ENCODE data around the gene LRCOL1.

DNA sequence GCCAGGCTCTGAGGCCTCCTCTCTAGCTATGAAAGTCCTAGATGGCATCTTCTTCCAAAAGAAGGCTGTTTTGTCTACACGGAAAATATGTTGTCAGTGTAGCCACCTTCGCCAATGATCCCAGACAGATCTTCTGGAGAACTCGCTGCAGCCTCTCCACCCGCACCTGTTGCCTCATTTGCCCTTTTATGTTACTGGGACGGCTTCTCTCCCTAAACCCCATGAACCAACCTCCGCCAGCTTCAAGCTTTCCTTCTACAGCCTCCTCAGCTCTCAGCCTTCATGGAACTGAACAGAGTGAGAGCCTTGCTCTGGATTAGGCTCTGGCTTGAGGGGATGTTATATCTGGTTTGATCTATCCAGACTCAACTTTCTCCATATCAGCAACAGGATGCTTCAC, 18.9 kb upstream of the LRCOL1 start:
- TF ChIP-seq POLR2A (IDR thresholded peaks at IDR 0.05) (no peak), EP300 (IDR thresholded peaks at IDR 0.05) (no peak)
